Right cardiac atrium (tissue), 5 donors: ENCODE results near the gene TXLNG. TPM values are rescaled to one million over a fixed set of nuclear protein-coding genes. Genes with fewer than 3 reads are reported as not detected.
A peak's percentile ranks its signal among the peaks of the same experiment; 100 is the strongest.

Source experiments
- ATAC-seq, 2 donors: fragments of 200-7000 bp; cut with Tn5 transposase; one replicate each; pipeline versions ENCODE4 v1.8.0 to v1.9.1; 2020; ENCODE audit warnings: moderate library complexity in 2 of 2, mild to moderate bottlenecking in 1 of 2
- DNase-seq, 3 donors: peaks; one replicate each; pipeline ENCODE4 v3.0.0-alpha.2; 2020
- H3K27ac ChIP-seq: one replicate; pipeline ENCODE4 v1.5.1; 2013; ENCODE audit warnings: mild to moderate bottlenecking, low read length, control low read depth, moderate library complexity
- H3K27me3 ChIP-seq: one replicate; pipeline ENCODE4 v1.6.1; 2013; ENCODE audit not compliant: control insufficient read depth, insufficient read depth
- H3K4me1 ChIP-seq: one replicate; pipeline ENCODE4 v1.6.1; 2013; ENCODE audit warnings: low read length; ENCODE audit not compliant: control insufficient read depth, insufficient read depth
- H3K4me3 ChIP-seq: one replicate; pipeline ENCODE4 v1.5.1; 2013; ENCODE audit warnings: low read length, control low read depth
- H3K9me3 ChIP-seq: one replicate; pipeline ENCODE4 v1.6.1; 2013; ENCODE audit warnings: low read length; ENCODE audit not compliant: control insufficient read depth
- WGBS: extraction: QIAGEN DNeasy Blood & Tissue Kit; methylation state at CpG from one replicate; pipeline ENCODE4 v1.1.7; 2013; 5-methylcytosine and 5-hydroxymethylcytosine counted together
- intact Hi-C, 4 donors: fragments of 100-400 bp; cut with DNase I; formaldehyde crosslinking; loops; one replicate each; pipeline versions ENCODE4 v1.11.0 to v1.14.0; 2022 to 2023
- polyA plus RNA-seq: library from polyadenylated mRNA; stranded (reverse); fragments of 200-250 nt; gene quantifications from one replicate; pipeline ENCODE4 v1.2.3, GENCODE V29; 2013
- total RNA-seq, 4 donors: library from RNA; stranded (reverse); fragmentation: NEBNext Ultra II Directional; extraction: Animal tissue kit (Norgen Biotek cat#: 25700); gene quantifications; one replicate each; pipeline ENCODE4 v1.2.1, GENCODE V29; 2021
- donor health status: healthy with polysubstance abuse.
- donor health status: DM: no; HTN: yes; CAD: no.
- donor health status: DM: no; HTN: no; CAD: no.
- donor health status: DM: no; HTN: yes; CAD: no; lungs with severe emphysema.
- donor health status: DM: yes; HTN: yes; CAD: no.

TXLNG gene
- total and polyA plus RNA-seq, 5 donors = 4.6 to 8.0 (median 6.7) TPM

GRCh38 chrX:16839219-16839851, 53.1 kb downstream of the TXLNG start:
- H3K4me3 ChIP-seq = no peak overlapping the region
- ATAC-seq (no peak), DNase-seq (no peak)
- WGBS = 56% methylated on average over 5 of the region's 5 CpGs
- H3K27ac ChIP-seq = peak overlapping the region; percentile 57
- no peaks in the 10 kb centered on the region for H3K9me3 ChIP-seq
- no peaks in the 10 kb centered on the region for H3K27me3 ChIP-seq
- peaks cover 6% of the 10 kb centered on the region for H3K4me1 ChIP-seq
- intact Hi-C loops = no loop called here

GRCh38 chrX:16839852-16840460, 53.7 kb downstream of the TXLNG start:
- intact Hi-C loops = no loop called here
- no peaks in the 10 kb centered on the region for H3K27me3 ChIP-seq
- DNase-seq (peak in 2 of 3 donors; percentile 24 to 55), ATAC-seq (peak in 1 of 2 donors; percentile 28)
- WGBS = 87% methylated on average over 14 of the region's 14 CpGs
- H3K9me3 ChIP-seq = no peaks in the 10 kb centered on the region
- no peak overlapping the region for H3K4me3 ChIP-seq
- peak overlapping the region; percentile 67 for H3K27ac ChIP-seq
- H3K4me1 ChIP-seq = peaks cover 6% of the 10 kb centered on the region

- 64% methylated on average over 3 of the region's 3 CpGs for WGBS
- Histone ChIP-seq H3K4me1 (peaks cover 6% of the 10 kb centered on the region), H3K27me3 (no peaks in the 10 kb centered on the region), H3K27ac (no peak overlapping the region), H3K9me3 (no peaks in the 10 kb centered on the region), H3K4me3 (no peak overlapping the region)
- ATAC-seq = no peak
- no peak for DNase-seq
- intact Hi-C loops = no loop called here
These were observed 56.4 kb downstream of the TXLNG start for GRCh38 chrX:16842684-16843083.

- H3K9me3 ChIP-seq = no peaks in the 10 kb centered on the region
- no peaks in the 10 kb centered on the region for H3K27me3 ChIP-seq
- ATAC-seq (no peak), DNase-seq (no peak)
- H3K27ac ChIP-seq = no peak overlapping the region
- no peak overlapping the region for H3K4me3 ChIP-seq
- peaks cover 6% of the 10 kb centered on the region for H3K4me1 ChIP-seq
- WGBS = 42% methylated on average over 3 of the region's 3 CpGs
- intact Hi-C loops = no loop called here
These were observed 57.1 kb downstream of the TXLNG start for GRCh38 chrX:16843208-16843909.

GRCh38 chrX:16845686-16846085, 59.4 kb downstream of the TXLNG start:
- H3K9me3 ChIP-seq = no peaks in the 10 kb centered on the region
- H3K4me3 ChIP-seq = no peak overlapping the region
- no peaks in the 10 kb centered on the region for H3K27me3 ChIP-seq
- no peak overlapping the region for H3K27ac ChIP-seq
- WGBS = 78% methylated on average over 2 of the region's 2 CpGs
- no peaks in the 10 kb centered on the region for H3K4me1 ChIP-seq
- DNase-seq (no peak), ATAC-seq (no peak)
- intact Hi-C loops = no loop called here

- ATAC-seq (no peak), DNase-seq (no peak)
- 70% methylated on average over 6 of the region's 6 CpGs for WGBS
- Histone ChIP-seq H3K27me3 (no peaks in the 10 kb centered on the region), H3K4me1 (no peaks in the 10 kb centered on the region), H3K4me3 (no peak overlapping the region), H3K9me3 (no peaks in the 10 kb centered on the region), H3K27ac (no peak overlapping the region)
- intact Hi-C loops = no loop called here
These were observed 62.3 kb downstream of the TXLNG start for GRCh38 chrX:16848541-16848940.

GRCh38 chrX:16851421-16851820, 65.2 kb downstream of the TXLNG start:
- intact Hi-C loops = no loop called here
- 67% methylated on average over 1 of the region's 1 CpG for WGBS
- H3K4me1 ChIP-seq = no peaks in the 10 kb centered on the region
- no peaks in the 10 kb centered on the region for H3K9me3 ChIP-seq
- ATAC-seq (no peak), DNase-seq (no peak)
- H3K27me3 ChIP-seq = no peaks in the 10 kb centered on the region
- H3K4me3 ChIP-seq = no peak overlapping the region
- no peak overlapping the region for H3K27ac ChIP-seq

- WGBS = 88% methylated on average over 3 of the region's 3 CpGs
- H3K27ac ChIP-seq = no peak overlapping the region
- ATAC-seq = no peak
- H3K9me3 ChIP-seq = no peaks in the 10 kb centered on the region
- no peaks in the 10 kb centered on the region for H3K4me1 ChIP-seq
- H3K4me3 ChIP-seq = no peak overlapping the region
- H3K27me3 ChIP-seq = no peaks in the 10 kb centered on the region
- intact Hi-C loops = no loop called here
- DNase-seq = no peak
These were observed 65.6 kb downstream of the TXLNG start for GRCh38 chrX:16851827-16852226.

GRCh38 chrX:16852617-16853179, 66.4 kb downstream of the TXLNG start:
- WGBS = 86% methylated on average over 12 of the region's 12 CpGs
- Histone ChIP-seq H3K27me3 (no peaks in the 10 kb centered on the region), H3K4me1 (no peaks in the 10 kb centered on the region), H3K27ac (no peak overlapping the region), H3K9me3 (no peaks in the 10 kb centered on the region), H3K4me3 (no peak overlapping the region)
- intact Hi-C loops = no loop called here
- no peak for DNase-seq
- no peak for ATAC-seq

GRCh38 chrX:16853537-16853936, 67.3 kb downstream of the TXLNG start:
- Histone ChIP-seq H3K4me1 (no peaks in the 10 kb centered on the region), H3K4me3 (no peak overlapping the region), H3K27me3 (no peaks in the 10 kb centered on the region), H3K27ac (no peak overlapping the region), H3K9me3 (no peaks in the 10 kb centered on the region)
- no peak for ATAC-seq
- 95% methylated on average over 3 of the region's 3 CpGs for WGBS
- intact Hi-C loops = no loop called here
- DNase-seq = no peak

GRCh38 chrX:16855363-16856075, 69.3 kb downstream of the TXLNG start:
- ATAC-seq = no peak
- no peak overlapping the region for H3K4me3 ChIP-seq
- H3K9me3 ChIP-seq = no peaks in the 10 kb centered on the region
- DNase-seq = no peak
- intact Hi-C loops = no loop called here
- no peaks in the 10 kb centered on the region for H3K4me1 ChIP-seq
- H3K27ac ChIP-seq = no peak overlapping the region
- no peaks in the 10 kb centered on the region for H3K27me3 ChIP-seq
- WGBS = 94% methylated on average over 5 of the region's 5 CpGs
